Parathyroid adenoma (tissue), 2 donors: ENCODE results near the gene ZMYND11.

ENCODE experiments used
- H2AFZ ChIP-seq: fragments of 300-600 bp; sonication (generic); one replicate; pipeline ENCODE4 v1.7.0; 2017; ENCODE audit warnings: antibody characterized with exemption, mild to moderate bottlenecking
- H3K27ac ChIP-seq: fragments of 300-600 bp; sonication (generic); one replicate; pipeline ENCODE4 v1.7.0; 2017
- H3K27me3 ChIP-seq: fragments of 300-600 bp; sonication (generic); one replicate; pipeline ENCODE4 v1.7.0; 2017; ENCODE audit warnings: low read length; ENCODE audit not compliant: control insufficient read depth, insufficient read depth
- H3K36me3 ChIP-seq: fragments of 300-600 bp; sonication (generic); one replicate; pipeline ENCODE4 v1.7.0; 2017; ENCODE audit warnings: low read length; ENCODE audit not compliant: control insufficient read depth, insufficient read depth
- H3K4me1 ChIP-seq: fragments of 300-600 bp; sonication (generic); one replicate; pipeline ENCODE4 v1.7.0; 2017; ENCODE audit warnings: control low read depth
- H3K4me2 ChIP-seq: fragments of 300-600 bp; sonication (generic); one replicate; pipeline ENCODE4 v1.7.0; 2017; ENCODE audit warnings: low read length
- H3K4me3 ChIP-seq: fragments of 300-600 bp; sonication (generic); one replicate; pipeline ENCODE4 v1.7.0; 2017; ENCODE audit warnings: low read depth, low read length
- H3K79me2 ChIP-seq: fragments of 300-600 bp; sonication (generic); one replicate; pipeline ENCODE4 v1.7.0; 2017; ENCODE audit warnings: control low read depth
- H3K9ac ChIP-seq: fragments of 300-600 bp; sonication (generic); one replicate; pipeline ENCODE4 v1.7.0; 2017; ENCODE audit warnings: mild to moderate bottlenecking
- H3K9me3 ChIP-seq: fragments of 300-600 bp; sonication (generic); one replicate; pipeline ENCODE4 v1.7.0; 2017; ENCODE audit warnings: low read length; ENCODE audit not compliant: control insufficient read depth
- CTCF ChIP-seq: fragments of 300-600 bp; sonication (generic); IDR thresholded peaks from one replicate; pipeline ENCODE4 v1.7.0; 2017; ENCODE audit warnings: antibody characterized with exemption, mild to moderate bottlenecking
- donor health status: primary hyperparathyroidism.

The ZMYND11 gene

DNA sequence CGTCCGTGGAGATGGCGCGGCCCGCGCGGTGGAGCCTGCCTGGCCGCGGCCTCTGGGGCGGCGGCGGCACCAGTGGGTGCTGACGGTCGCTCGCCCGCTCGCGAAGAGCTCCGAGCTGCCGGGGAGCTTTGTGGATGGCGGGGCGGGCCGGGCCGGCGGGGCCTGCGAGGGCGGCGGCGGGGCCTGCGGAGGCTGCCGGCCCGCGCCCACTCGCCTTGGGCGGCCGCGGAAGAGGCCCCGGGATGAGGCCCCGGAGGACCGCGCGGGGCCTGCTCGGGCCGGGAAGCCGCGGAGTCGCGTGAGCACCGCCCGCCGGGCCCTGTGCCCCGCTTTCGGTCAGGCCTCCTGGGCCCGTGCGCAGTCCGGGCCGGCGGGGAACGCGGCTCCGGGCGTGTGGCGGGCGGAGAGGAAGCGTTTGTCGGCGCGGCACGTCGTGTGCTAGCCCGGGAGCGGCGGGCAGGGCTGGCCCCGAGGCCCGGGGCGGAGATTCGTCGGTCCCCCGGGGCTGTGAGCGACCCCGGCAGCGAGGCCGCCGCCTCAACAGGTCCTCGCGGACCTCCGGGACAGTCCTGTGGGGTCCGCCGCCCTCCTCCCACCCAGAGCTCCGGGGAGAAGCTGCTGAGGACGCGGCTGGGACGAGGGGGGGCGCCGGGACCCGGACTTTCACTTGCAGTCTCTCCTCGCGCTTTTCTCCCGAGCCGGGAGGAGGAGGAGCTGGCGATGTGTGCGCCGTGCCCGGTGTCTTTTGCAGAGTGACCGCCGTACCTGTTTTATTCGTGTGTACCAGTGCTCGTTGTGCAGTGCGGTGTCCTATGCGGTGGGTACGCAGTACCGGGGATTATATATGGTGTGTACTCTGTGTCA lies 578 bp downstream of the ZMYND11 start:
- H3K27me3 ChIP-seq: no peaks in the 10 kb centered on the region
- no peaks in the 10 kb centered on the region for H3K36me3 ChIP-seq
- H3K4me2 ChIP-seq: peak overlapping the region; percentile 71
- peak overlapping the region; percentile 84 for H3K9ac ChIP-seq
- H3K27ac ChIP-seq: peak overlapping the region; percentile 83
- no peaks in the 10 kb centered on the region for H3K9me3 ChIP-seq
- H3K4me3 ChIP-seq: peak overlapping the region; percentile 64
- no peak for TF ChIP-seq CTCF
- H3K79me2 ChIP-seq: peaks cover 46% of the 10 kb centered on the region
- H3K4me1 ChIP-seq: peaks cover 25% of the 10 kb centered on the region
- H2AFZ ChIP-seq: peak overlapping the region; percentile 86

- Histone ChIP-seq H3K27ac (peak overlapping the region; percentile 83), H3K4me1 (peaks cover 25% of the 10 kb centered on the region), H3K4me2 (peak overlapping the region; percentile 71), H3K4me3 (peak overlapping the region; percentile 64), H2AFZ (peak overlapping the region; percentile 86), H3K79me2 (peaks cover 42% of the 10 kb centered on the region), H3K9ac (peak overlapping the region; percentile 84), H3K9me3 (no peaks in the 10 kb centered on the region), H3K36me3 (no peaks in the 10 kb centered on the region), H3K27me3 (no peaks in the 10 kb centered on the region)
- no peak for TF ChIP-seq CTCF
These were observed 1.2 kb downstream of the ZMYND11 start for GRCh38 chr10:136465-136762.

GRCh38 chr10:137031-137430 lies 1.8 kb downstream of the ZMYND11 start:
- H3K4me1 ChIP-seq: peaks cover 26% of the 10 kb centered on the region

DNA sequence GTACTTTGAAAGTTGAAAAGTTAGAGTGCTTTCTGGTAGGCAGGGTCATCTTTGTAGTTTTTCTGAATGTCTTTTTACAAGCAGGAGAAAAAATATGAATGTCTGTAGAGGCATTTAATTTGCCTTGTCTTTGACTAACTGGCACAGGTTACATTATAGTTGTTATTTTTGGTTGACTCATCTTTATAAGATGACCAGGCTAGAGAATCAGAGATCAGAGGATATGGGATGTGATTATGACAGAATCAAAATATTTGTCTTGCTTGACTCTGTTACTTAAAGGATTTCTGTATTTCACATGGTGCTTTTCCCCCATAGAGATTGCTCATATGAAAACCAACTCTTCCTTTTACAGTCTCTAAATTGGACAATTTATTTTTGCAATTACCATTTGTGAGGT lies 2.4 kb downstream of the ZMYND11 start:
- H3K27ac ChIP-seq: no peak overlapping the region
- H3K9me3 ChIP-seq: no peaks in the 10 kb centered on the region
- peaks cover 31% of the 10 kb centered on the region for H3K4me1 ChIP-seq
- H3K79me2 ChIP-seq: peaks cover 41% of the 10 kb centered on the region
- no peak for TF ChIP-seq CTCF
- no peaks in the 10 kb centered on the region for H3K36me3 ChIP-seq
- H3K27me3 ChIP-seq: no peaks in the 10 kb centered on the region
- H3K9ac ChIP-seq: no peak overlapping the region
- no peak overlapping the region for H2AFZ ChIP-seq
- H3K4me2 ChIP-seq: no peak overlapping the region
- no peak overlapping the region for H3K4me3 ChIP-seq

More at GRCh38 chr10:137031-137430, 1.8 kb downstream of the ZMYND11 start:
- no peaks in the 10 kb centered on the region for H3K27me3 ChIP-seq
- peaks cover 42% of the 10 kb centered on the region for H3K79me2 ChIP-seq
- H3K4me2 ChIP-seq: peak overlapping the region; percentile 71
- peak overlapping the region; percentile 83 for H3K27ac ChIP-seq
- peak; percentile 33 for TF ChIP-seq CTCF
- no peaks in the 10 kb centered on the region for H3K36me3 ChIP-seq
- H3K9me3 ChIP-seq: no peaks in the 10 kb centered on the region
- no peak overlapping the region for H3K9ac ChIP-seq
- H3K4me3 ChIP-seq: no peak overlapping the region
- H2AFZ ChIP-seq: no peak overlapping the region

- H3K36me3 ChIP-seq: no peaks in the 10 kb centered on the region
- H3K27me3 ChIP-seq: no peaks in the 10 kb centered on the region
- no peak overlapping the region for H3K27ac ChIP-seq
- TF ChIP-seq CTCF: no peak
- H3K79me2 ChIP-seq: peaks cover 49% of the 10 kb centered on the region
- H3K4me3 ChIP-seq: no peak overlapping the region
- H3K9ac ChIP-seq: no peak overlapping the region
- H2AFZ ChIP-seq: no peak overlapping the region
- H3K4me1 ChIP-seq: peaks cover 12% of the 10 kb centered on the region
- peak overlapping the region; percentile 29 for H3K4me2 ChIP-seq
- no peaks in the 10 kb centered on the region for H3K9me3 ChIP-seq
These were observed 7.1 kb downstream of the ZMYND11 start for GRCh38 chr10:142371-142770.
